Measurements from ENCODE around the gene TAC4.

DNA sequence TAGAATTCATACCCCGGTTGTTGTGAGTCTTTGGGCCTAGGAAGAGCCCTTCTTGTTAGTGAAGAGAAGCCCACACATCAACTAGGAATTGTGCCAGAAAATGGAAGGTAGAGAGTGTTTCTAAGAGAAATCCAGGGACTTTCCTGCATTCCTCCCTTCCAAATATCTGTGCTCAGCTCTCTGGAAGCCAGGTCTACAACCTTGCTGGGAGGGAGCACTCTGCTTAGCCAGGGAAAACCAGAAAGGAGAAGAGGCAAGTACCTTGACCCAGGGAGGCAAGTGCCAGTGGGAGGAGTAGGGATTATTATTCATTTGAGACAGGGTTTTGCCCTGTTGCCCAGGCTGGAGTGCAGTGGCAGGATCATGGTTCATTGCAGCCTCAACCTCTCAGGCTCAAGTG, 48.4 kb upstream of the TAC4 start:
- no peak for TF ChIP-seq POLR2AphosphoS5 (IDR thresholded peaks at IDR 0.05; ENCODE audit: borderline replicate concordance, low read depth, low read length)
- TF ChIP-seq EZH2 (IDR thresholded peaks at IDR 0.05), result no peak
- TF ChIP-seq FOXP2 (optimal IDR thresholded peaks at IDR 0.05; ENCODE audit: control extremely low read depth, extremely low read length, insufficient read depth), result no peak
